ENCODE results near the gene ADI1.
A peak's percentile ranks its signal among the peaks of the same experiment; 100 is the strongest.
"Not testable (repeated sequence)": the region's sequence is repeated elsewhere in the genome, so short reads cannot be mapped to it uniquely, and the experiment has no call there.

The ADI1 gene

GRCh38 chr2:3527886-3528785 is 8.8 kb upstream of the ADI1 start:
- no peak for DNase-seq

- no peak for DNase-seq
Observed at GRCh38 chr2:3526871-3527270, 7.5 kb upstream of the ADI1 start.

- no peak for DNase-seq
Observed at GRCh38 chr2:3523551-3524041, 4.3 kb upstream of the ADI1 start.

- no peak for DNase-seq
Observed at GRCh38 chr2:3522961-3523421, 3.7 kb upstream of the ADI1 start.

- no peak for DNase-seq
Observed at GRCh38 chr2:3520591-3520990, 1.3 kb upstream of the ADI1 start.

- DNase-seq = peak; percentile 84
Observed at GRCh38 chr2:3518496-3519254, 656 bp downstream of the ADI1 start.

GRCh38 chr2:3517948-3518495 is 1.3 kb downstream of the ADI1 start:
- no peak for DNase-seq

- DNase-seq = no peak
Observed at GRCh38 chr2:3516831-3517230, 2.5 kb downstream of the ADI1 start.

- not testable (repeated sequence) for DNase-seq
Observed at GRCh38 chr2:3515438-3515837, 3.9 kb downstream of the ADI1 start.

GRCh38 chr2:3513026-3513810 is 6.1 kb downstream of the ADI1 start:
- no peak for DNase-seq

GRCh38 chr2:3512086-3512485 is 7.2 kb downstream of the ADI1 start:
- no peak for DNase-seq

- no peak for DNase-seq
Observed at GRCh38 chr2:3505771-3506170, 13.6 kb downstream of the ADI1 start.

GRCh38 chr2:3504741-3505140 is 14.6 kb downstream of the ADI1 start:
- DNase-seq = no peak

- DNase-seq = no peak
Observed at GRCh38 chr2:3503483-3503882, 15.8 kb downstream of the ADI1 start.

GRCh38 chr2:3503046-3503445 is 16.3 kb downstream of the ADI1 start:
- DNase-seq = no peak

GRCh38 chr2:3500326-3500899 is 18.9 kb downstream of the ADI1 start:
- DNase-seq = no peak

- DNase-seq = no peak
Observed at GRCh38 chr2:3498783-3499394, 20.4 kb downstream of the ADI1 start.

- not testable (repeated sequence) for DNase-seq
Observed at GRCh38 chr2:3496708-3497080, 22.6 kb downstream of the ADI1 start.

GRCh38 chr2:3494984-3495666 is 24.2 kb downstream of the ADI1 start:
- DNase-seq = no peak

GRCh38 chr2:3493615-3494007 is 25.7 kb downstream of the ADI1 start:
- no peak for DNase-seq

- DNase-seq = no peak
Observed at GRCh38 chr2:3492951-3493614, 26.2 kb downstream of the ADI1 start.

Measured in NCI-H1436 treated with DMSO at 0.1 percent for 48 hours (cell line).